H9 (cell line): ENCODE data around the gene USP17L27. TPM values are rescaled to one million over a fixed set of nuclear protein-coding genes. Genes with fewer than 3 reads are reported as not detected.
A peak's percentile ranks its signal among the peaks of the same experiment; 100 is the strongest.
"Not testable (repeated sequence)": the region's sequence is repeated elsewhere in the genome, so short reads cannot be mapped to it uniquely, and the experiment has no call there.

Experiments
- DNase-seq: peaks from one replicate; pipeline ENCODE4 v3.0.0-alpha.2; 2017
- H2AFZ ChIP-seq: one replicate; pipeline ENCODE4 v1.6.1; 2013; ENCODE audit warnings: mild to moderate bottlenecking, low read length, control low read depth, moderate library complexity
- H2AK5ac ChIP-seq: 2 replicates; pipeline ENCODE4 v1.6.1; 2013; ENCODE audit warnings: low read length, control low read depth, mixed read lengths; ENCODE audit not compliant: insufficient read length
- H2BK120ac ChIP-seq: one replicate; pipeline ENCODE4 v1.6.1; 2013; ENCODE audit warnings: low read depth, mild to moderate bottlenecking, low read length, control low read depth, inconsistent platforms; ENCODE audit not compliant: poor library complexity, severe bottlenecking
- H2BK12ac ChIP-seq: 2 replicates; pipeline ENCODE4 v1.6.1; 2013; ENCODE audit warnings: low read length, control low read depth, mixed read lengths, low read depth; ENCODE audit not compliant: insufficient read length
- H2BK15ac ChIP-seq: 2 replicates; pipeline ENCODE4 v1.6.1; 2013; ENCODE audit warnings: low read depth, low read length, control low read depth
- H2BK20ac ChIP-seq: one replicate; pipeline ENCODE4 v1.6.1; 2013; ENCODE audit warnings: low read depth, mild to moderate bottlenecking, low read length, control low read depth, inconsistent platforms; ENCODE audit not compliant: poor library complexity, severe bottlenecking
- H2BK5ac ChIP-seq: 2 replicates; pipeline ENCODE4 v1.6.1; 2013; ENCODE audit warnings: low read length, control low read depth, mixed read lengths; ENCODE audit not compliant: insufficient read length
- H3K14ac ChIP-seq: 2 replicates; pipeline ENCODE4 v1.6.1; 2013; ENCODE audit warnings: low read length, control low read depth; ENCODE audit not compliant: insufficient read depth
- H3K18ac ChIP-seq: 2 replicates; pipeline ENCODE4 v1.6.1; 2013; ENCODE audit warnings: low read depth, mild to moderate bottlenecking, mixed read lengths, low read length, control low read depth; ENCODE audit not compliant: insufficient read length
- H3K23ac ChIP-seq: 2 replicates; pipeline ENCODE4 v1.6.1; 2013; ENCODE audit warnings: low read length, control low read depth, mixed read lengths, low read depth; ENCODE audit not compliant: insufficient read length
- H3K23me2 ChIP-seq: 2 replicates; pipeline ENCODE4 v1.6.1; 2013; ENCODE audit warnings: low read depth, mild to moderate bottlenecking, mixed read lengths, low read length, control low read depth; ENCODE audit not compliant: insufficient read length, poor library complexity, severe bottlenecking
- H3K27ac ChIP-seq: 2 replicates; pipeline ENCODE4 v1.5.1; 2013; ENCODE audit warnings: low read length, control low read depth, mixed read lengths, low read depth; ENCODE audit not compliant: insufficient read length
- H3K27me3 ChIP-seq: 2 replicates; pipeline ENCODE4 v1.6.1; 2013; ENCODE audit warnings: low read length, control low read depth, inconsistent platforms; ENCODE audit not compliant: insufficient read depth
- H3K4ac ChIP-seq: 2 replicates; pipeline ENCODE4 v1.6.1; 2013; ENCODE audit warnings: low read depth, mild to moderate bottlenecking, control low read depth, inconsistent platforms, low read length, moderate library complexity
- H3K4me1 ChIP-seq: 2 replicates; pipeline ENCODE4 v1.6.1; 2013; ENCODE audit warnings: low read length, control low read depth, inconsistent platforms; ENCODE audit not compliant: insufficient read depth
- H3K4me2 ChIP-seq: 2 replicates; pipeline ENCODE4 v1.6.1; 2013; ENCODE audit warnings: low read length, control low read depth, mixed read lengths; ENCODE audit not compliant: insufficient read length, insufficient read depth
- H3K56ac ChIP-seq: 2 replicates; pipeline ENCODE4 v1.6.1; 2013; ENCODE audit warnings: low read depth, mild to moderate bottlenecking, mixed read lengths, low read length, control low read depth; ENCODE audit not compliant: insufficient read length
- H3K79me1 ChIP-seq: 2 replicates; pipeline ENCODE4 v1.6.1; 2013; ENCODE audit warnings: low read depth, mild to moderate bottlenecking, moderate library complexity, low read length, control low read depth, inconsistent platforms; ENCODE audit not compliant: insufficient read depth, poor library complexity, severe bottlenecking
- H3K79me2 ChIP-seq: 2 replicates; pipeline ENCODE4 v1.6.1; 2013; ENCODE audit warnings: low read length, control low read depth, inconsistent platforms; ENCODE audit not compliant: insufficient read depth
- H3K9ac ChIP-seq: 2 replicates; pipeline ENCODE4 v1.6.1; 2013; ENCODE audit warnings: low read length, control low read depth, mixed read lengths; ENCODE audit not compliant: insufficient read length; ENCODE audit errors: extremely low read depth
- H3K9me3 ChIP-seq: one replicate; pipeline ENCODE4 v1.6.1; 2013; ENCODE audit warnings: low read depth, low read length, inconsistent platforms; ENCODE audit not compliant: control insufficient read depth
- H3T11ph ChIP-seq: one replicate; pipeline ENCODE4 v1.6.1; 2013; ENCODE audit warnings: mild to moderate bottlenecking, low read length, control low read depth, inconsistent platforms
- H4K20me1 ChIP-seq: one replicate; pipeline ENCODE4 v1.6.1; 2013; ENCODE audit not compliant: control insufficient read depth, insufficient read length, insufficient read depth
- H4K5ac ChIP-seq: 2 replicates; pipeline ENCODE4 v1.6.1; 2013; ENCODE audit warnings: low read depth, mild to moderate bottlenecking, mixed read lengths, low read length, control low read depth; ENCODE audit not compliant: insufficient read length
- H4K8ac ChIP-seq: replicated peaks from 2 replicates; pipeline ENCODE4 v1.6.1; 2013; ENCODE audit warnings: low read length, control low read depth, mixed read lengths, low read depth; ENCODE audit not compliant: insufficient read length
- H4K91ac ChIP-seq: 2 replicates; pipeline ENCODE4 v1.6.1; 2013; ENCODE audit warnings: low read depth, mild to moderate bottlenecking, moderate library complexity, mixed read lengths, low read length, control low read depth; ENCODE audit not compliant: insufficient read length
- H3K27ac Mint-ChIP-seq, 3 experiments: 2 replicates in 2 of 3; 3 replicates in 1 of 3; pipeline ENCODE4 v1.8.0; 2020 to 2021; ENCODE audit warnings: mixed read lengths in 3 of 3, mild to moderate bottlenecking in 1 of 3, moderate library complexity in 1 of 3
- H3K27me3 Mint-ChIP-seq: 2 replicates; pipeline ENCODE4 v1.8.0; 2021; ENCODE audit warnings: low read depth, mild to moderate bottlenecking, moderate library complexity, mixed read lengths
- H3K36me3 Mint-ChIP-seq, 3 experiments: 2 replicates in 2 of 3; 3 replicates in 1 of 3; pipeline ENCODE4 v1.8.0; 2020 to 2021; ENCODE audit warnings: low read depth in 3 of 3, mixed read lengths in 3 of 3; ENCODE audit not compliant: insufficient read depth in 1 of 3
- H3K4me1 Mint-ChIP-seq, 2 experiments: 2 replicates each; pipeline ENCODE4 v1.8.0; 2020; ENCODE audit warnings: mixed read lengths in 2 of 2
- H3K4me3 Mint-ChIP-seq, 2 experiments: 2 replicates in 1 of 2; 3 replicates in 1 of 2; pipeline ENCODE4 v1.8.0; 2020 to 2021; ENCODE audit warnings: mild to moderate bottlenecking in 2 of 2, mixed read lengths in 2 of 2, moderate library complexity in 1 of 2
- H3K9me3 Mint-ChIP-seq, 2 experiments: 2 replicates in 1 of 2; 3 replicates in 1 of 2; pipeline ENCODE4 v1.8.0; 2020; ENCODE audit warnings: mild to moderate bottlenecking in 2 of 2, mixed read lengths in 2 of 2, moderate library complexity in 1 of 2
- whole genome bisulfite sequencing: extraction: QIAGEN DNeasy Blood & Tissue Kit; methylation state at CpG from one replicate; pipeline ENCODE4 v1.1.7; 2013; ENCODE audit warnings: missing lambda C conversion rate, low lambda C conversion rate, mixed read lengths; ENCODE audit not compliant: insufficient read length; ENCODE audit errors: extremely low coverage; 5-methylcytosine and 5-hydroxymethylcytosine counted together
- total RNA-seq: library from RNA; stranded (reverse); gene quantifications from 2 replicates; pipeline ENCODE4 v1.2.1, GENCODE V29; 2021
- TF ChIP-seq, protein P1 (sequence below): fragments of 200-600 bp; sonication (generic); conservative IDR thresholded peaks from 3 replicates; pipeline ENCODE4 v1.8.0; 2021; ENCODE audit warnings: antibody characterized with exemption, mild to moderate bottlenecking

Gene USP17L27
- total RNA-seq, 1 experiment from 2014 or later = not detected

DNA sequence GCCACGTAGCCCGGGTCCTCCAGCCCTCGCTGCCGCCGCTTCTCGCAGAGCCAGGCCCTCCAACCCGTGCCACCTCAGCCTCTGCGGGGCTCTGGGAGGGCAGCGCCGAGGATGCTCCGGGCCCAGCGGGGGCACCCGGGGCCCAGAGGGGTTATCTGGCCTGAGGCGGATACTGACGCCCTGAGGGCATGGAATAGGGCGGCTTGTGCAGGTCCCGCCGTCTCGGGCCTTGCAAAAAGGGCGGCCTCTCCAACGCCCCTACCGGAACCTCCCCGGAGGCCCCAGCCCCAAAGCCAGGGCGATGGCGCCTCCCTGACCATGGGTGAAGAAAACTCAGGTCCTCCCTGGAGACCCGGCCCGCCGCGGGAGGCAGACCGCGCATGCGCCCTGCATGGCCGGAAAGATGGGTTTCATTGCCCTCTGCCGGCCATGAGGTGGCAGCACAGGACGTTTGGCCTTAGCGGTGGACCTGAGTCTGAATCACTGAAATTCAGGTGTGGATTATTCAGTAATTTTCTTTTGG, 37.1 kb downstream of the USP17L27 start:
- H2BK20ac ChIP-seq, H3T11ph ChIP-seq, H3K36me3 Mint-ChIP-seq, H3K27me3 Mint-ChIP-seq, H3K27me3 ChIP-seq, H3K23me2 ChIP-seq, H3K18ac ChIP-seq, H4K8ac ChIP-seq, H3K23ac ChIP-seq, H3K79me2 ChIP-seq, H2BK12ac ChIP-seq, H2BK5ac ChIP-seq, H3K79me1 ChIP-seq, H3K4me1 Mint-ChIP-seq, H3K27ac ChIP-seq, H4K91ac ChIP-seq, H4K5ac ChIP-seq, H3K4ac ChIP-seq, H2AK5ac ChIP-seq, H3K9ac ChIP-seq, H3K4me1 ChIP-seq, H3K14ac ChIP-seq, H3K27ac Mint-ChIP-seq, H2BK15ac ChIP-seq, H2BK120ac ChIP-seq, H3K56ac ChIP-seq, H4K20me1 ChIP-seq, H2AFZ ChIP-seq, H3K9me3 ChIP-seq, H3K4me2 ChIP-seq: not testable (repeated sequence)
- Mint-ChIP-seq H3K4me3 (peak overlapping the region in 1 of 2 experiments; percentile 8; a peak in 1 of 5 replicates), H3K9me3 (peaks cover 22 to 39% of the 10 kb centered on the region in 2 experiments)
- WGBS = no CpG with 5 or more reads among the region's 36 CpGs
- TF ChIP-seq, protein P1, sequence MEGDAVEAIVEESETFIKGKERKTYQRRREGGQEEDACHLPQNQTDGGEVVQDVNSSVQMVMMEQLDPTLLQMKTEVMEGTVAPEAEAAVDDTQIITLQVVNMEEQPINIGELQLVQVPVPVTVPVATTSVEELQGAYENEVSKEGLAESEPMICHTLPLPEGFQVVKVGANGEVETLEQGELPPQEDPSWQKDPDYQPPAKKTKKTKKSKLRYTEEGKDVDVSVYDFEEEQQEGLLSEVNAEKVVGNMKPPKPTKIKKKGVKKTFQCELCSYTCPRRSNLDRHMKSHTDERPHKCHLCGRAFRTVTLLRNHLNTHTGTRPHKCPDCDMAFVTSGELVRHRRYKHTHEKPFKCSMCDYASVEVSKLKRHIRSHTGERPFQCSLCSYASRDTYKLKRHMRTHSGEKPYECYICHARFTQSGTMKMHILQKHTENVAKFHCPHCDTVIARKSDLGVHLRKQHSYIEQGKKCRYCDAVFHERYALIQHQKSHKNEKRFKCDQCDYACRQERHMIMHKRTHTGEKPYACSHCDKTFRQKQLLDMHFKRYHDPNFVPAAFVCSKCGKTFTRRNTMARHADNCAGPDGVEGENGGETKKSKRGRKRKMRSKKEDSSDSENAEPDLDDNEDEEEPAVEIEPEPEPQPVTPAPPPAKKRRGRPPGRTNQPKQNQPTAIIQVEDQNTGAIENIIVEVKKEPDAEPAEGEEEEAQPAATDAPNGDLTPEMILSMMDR = peak; percentile 68
- peak; percentile 38 for DNase-seq
